Caco-2 (cell line): ENCODE measurements around the gene SLC4A1. TPM values are rescaled to one million over a fixed set of nuclear protein-coding genes. Genes with fewer than 3 reads are reported as not detected.

Experiments
- BruUV-seq: library from RNA; stranded (reverse); fragments of 400-500 nt; replicated peaks from 2 replicates; lab custom pipeline; 2021; lab: Mats Ljungman, UMichigan
- CTCF ChIA-PET: fragments of 300-600 bp; sonication (Branson Sonifier 250); formaldehyde crosslinking; loops from one replicate; lab custom pipeline; 2022; ENCODE audit warnings: antibody characterized with exemption; lab: Charles Lee
- POLR2A ChIA-PET: fragments of 300-600 bp; sonication (Branson Sonifier 250); formaldehyde crosslinking; loops from one replicate; lab custom pipeline; 2022; ENCODE audit warnings: antibody characterized with exemption; lab: Charles Lee
- DNase-seq, 2 experiments: peaks; one replicate each; pipeline versions ENCODE4 v3.0.0 to v3.0.0-alpha.2; 2020 to 2022
- H3K27me3 ChIP-seq: replicated peaks from 2 replicates; pipeline ENCODE4 v1.6.0; 2011; ENCODE audit warnings: low read length; ENCODE audit not compliant: control insufficient read depth, insufficient read depth
- H3K36me3 ChIP-seq: 2 replicates; pipeline ENCODE4 v1.5.1; 2011; ENCODE audit warnings: low read length; ENCODE audit not compliant: control insufficient read depth, insufficient read depth
- H3K4me1 ChIP-seq: fragments of 250-450 bp; sonication (Bioruptor Pico); 2 replicates; pipeline ENCODE4 v1.5.1; 2020; ENCODE audit warnings: mild to moderate bottlenecking
- H3K4me3 ChIP-seq: 2 replicates; pipeline ENCODE4 v1.5.1; 2011; ENCODE audit warnings: low read depth, mild to moderate bottlenecking, control low read depth, low read length
- H3K9me3 ChIP-seq: fragments of 250-450 bp; sonication (Bioruptor Pico); 2 replicates; pipeline ENCODE4 v1.5.1; 2020; ENCODE audit warnings: mild to moderate bottlenecking, moderate library complexity
- H3K27ac Mint-ChIP-seq: one replicate; pipeline ENCODE4 v1.8.0; 2022; ENCODE audit warnings: mixed read lengths; ENCODE audit not compliant: unreplicated experiment
- H3K27me3 Mint-ChIP-seq: one replicate; pipeline ENCODE4 v1.8.0; 2022; ENCODE audit warnings: mixed read lengths; ENCODE audit not compliant: insufficient read depth, unreplicated experiment
- H3K36me3 Mint-ChIP-seq: one replicate; pipeline ENCODE4 v1.8.0; 2022; ENCODE audit warnings: mild to moderate bottlenecking, mixed read lengths; ENCODE audit not compliant: insufficient read depth, unreplicated experiment
- H3K4me1 Mint-ChIP-seq: one replicate; pipeline ENCODE4 v1.8.0; 2022; ENCODE audit warnings: low read depth, mixed read lengths; ENCODE audit not compliant: unreplicated experiment
- H3K4me3 Mint-ChIP-seq: one replicate; pipeline ENCODE4 v1.8.0; 2022; ENCODE audit warnings: mild to moderate bottlenecking, moderate library complexity, mixed read lengths; ENCODE audit not compliant: unreplicated experiment
- H3K9me3 Mint-ChIP-seq: one replicate; pipeline ENCODE4 v1.8.0; 2022; ENCODE audit warnings: mixed read lengths; ENCODE audit not compliant: unreplicated experiment
- CTCF ChIP-seq, 2 experiments: fragments of 200-600 bp in 1 of 2; IDR thresholded peaks; 1 replicate in 1 of 2; 2 replicates in 1 of 2; pipeline versions ENCODE4 v1.5.1 to v1.8.0; 2011 to 2022; ENCODE audit warnings: antibody characterized with exemption in 1 of 2, control low read depth in 1 of 2, inconsistent platforms in 1 of 2, low read depth in 1 of 2, low read length in 1 of 2, mild to moderate bottlenecking in 1 of 2, moderate library complexity in 1 of 2; ENCODE audit not compliant: insufficient read depth in 1 of 2, severe bottlenecking in 1 of 2, unreplicated experiment in 1 of 2
- intact Hi-C: fragments of 100-400 bp; cut with micrococcal nuclease; formaldehyde crosslinking; loops from one replicate; pipeline ENCODE4 v1.10.0; 2022; ENCODE audit not compliant: unreplicated experiment
- total RNA-seq: library from RNA; stranded (reverse); gene quantifications from 2 replicates; pipeline ENCODE4 v1.2.3, GENCODE V29; 2022

Gene SLC4A1
- total RNA-seq, 1 experiment from 2014 or later: not detected

GRCh38 chr17:44310188-44310587, 42.3 kb upstream of the SLC4A1 start:
- Mint-ChIP-seq H3K36me3 (peaks cover 5% of the 10 kb centered on the region), H3K27ac (no peak overlapping the region), H3K27me3 (peaks cover 11% of the 10 kb centered on the region), H3K9me3 (no peaks in the 10 kb centered on the region), H3K4me1 (peaks cover 10% of the 10 kb centered on the region), H3K4me3 (peak overlapping the region; percentile 48)
- intact Hi-C loops: no loop called here
- no peak overlapping the region for H3K4me3 ChIP-seq
- H3K9me3 ChIP-seq: no peaks in the 10 kb centered on the region
- no peaks in the 10 kb centered on the region; the same call in 1 of the 2 replicates for H3K27me3 ChIP-seq
- no TSS peak for BruUV-seq
- DNase-seq: no peak
- no peak for TF ChIP-seq CTCF (IDR thresholded peaks at IDR 0.05; ENCODE audit: insufficient read depth in 1 of 2, low read depth in 1 of 2, low read length in 1 of 2, severe bottlenecking in 1 of 2, unreplicated experiment in 1 of 2)
- ChIA-PET POLR2A (no interaction called here), CTCF (no interaction called here)
- H3K36me3 ChIP-seq: no peaks in the 10 kb centered on the region
- 0 out of 2 replicates have a peak, but pooled peaks cover 3% of the 10 kb centered on the region for H3K4me1 ChIP-seq

GRCh38 chr17:44309472-44309871, 41.5 kb upstream of the SLC4A1 start:
- Mint-ChIP-seq H3K9me3 (no peaks in the 10 kb centered on the region), H3K27me3 (peaks cover 11% of the 10 kb centered on the region), H3K4me3 (peak overlapping the region; percentile 48), H3K4me1 (peaks cover 10% of the 10 kb centered on the region), H3K36me3 (peaks cover 5% of the 10 kb centered on the region), H3K27ac (no peak overlapping the region)
- no peaks in the 10 kb centered on the region; the same call in 1 of the 2 replicates for H3K27me3 ChIP-seq
- no TSS peak for BruUV-seq
- no peak for TF ChIP-seq CTCF (IDR thresholded peaks at IDR 0.05; ENCODE audit: insufficient read depth in 1 of 2, low read depth in 1 of 2, low read length in 1 of 2, severe bottlenecking in 1 of 2, unreplicated experiment in 1 of 2)
- no peaks in the 10 kb centered on the region for H3K9me3 ChIP-seq
- H3K4me3 ChIP-seq: no peak overlapping the region
- DNase-seq: no peak
- no peaks in the 10 kb centered on the region for H3K4me1 ChIP-seq
- POLR2A ChIA-PET: no interaction called here
- no peaks in the 10 kb centered on the region for H3K36me3 ChIP-seq
- intact Hi-C loops: loop anchor here (5.0 kb wide), 1 partner anchor 87 kb away; no protein-coding TSS in a partner anchor
- CTCF ChIA-PET: no interaction called here

- peaks cover 5% of the 10 kb centered on the region for H3K36me3 Mint-ChIP-seq
- peak overlapping the region; percentile 66 for H3K4me3 ChIP-seq
Observed at GRCh38 chr17:44308865-44309264, 40.9 kb upstream of the SLC4A1 start.

More at GRCh38 chr17:44308865-44309264, 40.9 kb upstream of the SLC4A1 start:
- BruUV-seq: no TSS peak
- no peak overlapping the region for H3K27ac Mint-ChIP-seq
- peaks cover 10% of the 10 kb centered on the region for H3K4me1 Mint-ChIP-seq
- Histone ChIP-seq H3K9me3 (no peaks in the 10 kb centered on the region), H3K36me3 (no peaks in the 10 kb centered on the region), H3K4me1 (no peaks in the 10 kb centered on the region), H3K27me3 (no peaks in the 10 kb centered on the region)
- ChIA-PET POLR2A (interaction anchor here (0.5 to 1.2 kb wide), 2 partner anchors 12 to 87 kb away, joined by 3 to 8 read pairs; no protein-coding TSS in a partner anchor), CTCF (interaction anchor here (1.0 to 1.1 kb wide), 2 partner anchors 50 to 91 kb away, joined by 3 to 6 read pairs; no protein-coding TSS in a partner anchor)
- no peak for DNase-seq
- no peak for TF ChIP-seq CTCF (IDR thresholded peaks at IDR 0.05; ENCODE audit: insufficient read depth in 1 of 2, low read depth in 1 of 2, low read length in 1 of 2, severe bottlenecking in 1 of 2, unreplicated experiment in 1 of 2)
- intact Hi-C loops: loop anchor here (5.0 kb wide), 1 partner anchor 87 kb away; no protein-coding TSS in a partner anchor
- no peaks in the 10 kb centered on the region for H3K9me3 Mint-ChIP-seq
- peak overlapping the region; percentile 81 for H3K4me3 Mint-ChIP-seq
- H3K27me3 Mint-ChIP-seq: peaks cover 9% of the 10 kb centered on the region
